CD4-positive, alpha-beta T cell treated with Interleukin-21 for 1 hour (primary cell): ENCODE data around the gene NKX1-1.
"Not testable (repeated sequence)": the region's sequence is repeated elsewhere in the genome, so short reads cannot be mapped to it uniquely, and the experiment has no call there.

Source experiments
- DNase-seq: peaks from one replicate; pipeline ENCODE4 v3.0.0-alpha.2; 2020

The NKX1-1 gene

GRCh38 chr4:1403591-1404572 lies 2.4 kb downstream of the NKX1-1 start:
- no peak for DNase-seq

- DNase-seq: no peak
These were observed 3.1 kb downstream of the NKX1-1 start for GRCh38 chr4:1403177-1403583.

DNA sequence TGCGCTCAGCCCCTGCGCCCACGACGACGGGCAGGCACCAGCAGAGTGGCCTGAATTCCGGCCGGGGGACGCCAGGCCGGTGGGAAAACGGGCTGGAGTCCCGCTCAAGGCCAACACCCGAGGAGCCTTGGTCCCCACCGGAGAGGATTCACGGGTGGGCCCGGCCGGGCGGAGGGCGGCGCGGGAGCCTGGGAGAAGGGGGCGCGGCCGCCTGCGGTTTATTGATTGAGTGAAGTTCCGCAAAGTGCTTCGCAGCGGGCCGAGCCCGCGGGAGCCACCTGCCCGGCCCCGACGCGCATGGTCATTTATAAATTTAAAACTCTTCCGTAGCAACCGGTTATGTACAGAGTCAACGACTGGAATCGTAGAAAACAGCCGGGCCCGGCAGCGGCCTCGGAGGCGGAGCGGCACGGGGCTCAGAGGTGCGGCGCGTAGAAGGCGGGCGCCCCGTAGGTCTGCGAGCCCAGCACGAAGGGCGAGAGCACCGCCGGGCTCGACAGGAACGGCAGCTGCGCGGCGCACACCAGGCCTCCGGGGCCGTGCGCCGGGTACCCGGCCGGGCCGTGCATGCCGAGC lies 3.6 kb downstream of the NKX1-1 start:
- DNase-seq: no peak

DNA sequence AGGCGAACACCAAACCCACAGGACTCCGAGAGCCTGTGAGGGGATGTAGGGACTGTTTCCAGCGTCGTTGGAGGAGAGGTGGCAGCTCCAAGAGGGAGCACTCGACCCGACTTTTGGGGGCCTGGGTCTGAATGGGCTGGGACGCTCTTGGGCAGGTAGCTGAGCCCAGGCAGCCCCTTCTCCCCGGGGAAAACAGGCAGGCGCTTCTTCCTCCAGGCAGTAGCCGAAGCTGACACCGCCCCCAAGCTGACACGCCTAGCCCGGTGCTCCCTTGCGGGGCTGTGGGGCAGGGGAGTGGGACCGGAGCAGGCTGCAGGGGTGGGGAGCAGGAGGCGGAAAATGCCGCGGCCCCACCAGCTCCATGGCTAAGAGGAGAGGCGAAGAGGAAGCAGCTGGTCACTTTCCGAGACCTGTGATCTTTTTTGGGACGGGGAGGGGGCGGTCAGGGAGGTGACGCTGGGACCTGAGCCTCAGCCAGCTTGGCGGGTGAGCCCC lies 4.2 kb downstream of the NKX1-1 start:
- no peak for DNase-seq

DNA sequence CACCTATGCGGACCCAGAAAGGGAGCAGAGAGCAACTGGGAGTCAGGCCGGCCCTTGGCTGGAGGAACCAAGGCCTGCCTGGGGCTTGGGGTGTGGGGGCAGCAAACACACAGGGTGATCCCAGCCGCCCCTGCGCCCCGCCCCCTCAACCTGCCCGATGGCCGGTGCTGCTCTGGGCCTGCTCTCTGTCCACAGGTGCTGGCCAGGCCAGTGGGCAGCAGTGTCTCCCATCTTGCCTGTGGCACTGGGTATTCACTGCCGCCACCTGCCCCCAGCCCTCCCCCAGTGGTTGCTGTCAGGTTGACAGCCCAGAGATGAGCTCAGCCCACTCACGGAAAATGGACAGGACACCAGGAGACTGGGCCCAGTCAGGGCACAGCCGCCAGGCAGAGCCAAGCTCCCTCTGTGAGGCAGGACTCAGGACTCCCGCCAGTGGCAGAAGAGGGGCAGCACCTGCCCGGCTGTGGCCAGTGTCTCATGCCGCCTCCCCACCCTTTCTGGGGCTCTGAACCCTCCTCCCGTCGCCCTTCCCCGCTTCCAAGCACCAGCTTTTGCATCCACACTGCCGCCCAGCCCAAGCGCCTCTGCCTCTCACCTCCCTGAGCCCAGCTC lies 4.7 kb downstream of the NKX1-1 start:
- no peak for DNase-seq

DNA sequence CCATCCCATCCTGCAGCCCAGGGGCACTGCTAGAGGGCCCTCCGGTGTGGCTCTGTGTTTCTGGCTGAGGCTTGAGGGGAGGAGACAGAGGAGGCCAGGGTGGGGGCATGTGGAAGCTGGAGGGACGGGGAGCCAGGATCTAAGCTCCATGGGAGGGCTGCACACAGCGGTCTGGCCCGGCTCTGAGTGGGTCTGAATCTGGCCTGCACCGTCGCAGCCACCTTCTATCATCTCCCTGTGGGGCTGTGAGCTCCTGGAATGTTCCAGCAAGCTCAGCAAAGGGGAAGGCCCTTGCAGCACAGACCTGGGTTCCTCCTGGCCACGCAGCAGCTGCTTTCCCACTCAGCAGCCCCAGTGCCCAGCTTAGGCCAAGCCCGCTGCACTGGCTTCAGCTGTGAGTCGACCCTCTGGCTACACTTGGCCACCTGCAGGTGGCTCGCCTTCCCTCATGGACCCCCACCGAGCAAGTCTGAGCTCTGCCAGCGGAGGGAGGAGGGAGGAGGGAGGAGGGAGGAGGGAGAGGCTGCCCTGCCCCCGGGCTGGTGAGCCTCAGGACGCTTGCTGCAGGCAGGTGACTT lies 5.3 kb downstream of the NKX1-1 start:
- no peak for DNase-seq

GRCh38 chr4:1400191-1400805 lies 5.9 kb downstream of the NKX1-1 start:
- DNase-seq: no peak

- no peak for DNase-seq
These were observed 6.6 kb downstream of the NKX1-1 start for GRCh38 chr4:1399508-1400190.

GRCh38 chr4:1398681-1399507 lies 7.3 kb downstream of the NKX1-1 start:
- no peak for DNase-seq

DNA sequence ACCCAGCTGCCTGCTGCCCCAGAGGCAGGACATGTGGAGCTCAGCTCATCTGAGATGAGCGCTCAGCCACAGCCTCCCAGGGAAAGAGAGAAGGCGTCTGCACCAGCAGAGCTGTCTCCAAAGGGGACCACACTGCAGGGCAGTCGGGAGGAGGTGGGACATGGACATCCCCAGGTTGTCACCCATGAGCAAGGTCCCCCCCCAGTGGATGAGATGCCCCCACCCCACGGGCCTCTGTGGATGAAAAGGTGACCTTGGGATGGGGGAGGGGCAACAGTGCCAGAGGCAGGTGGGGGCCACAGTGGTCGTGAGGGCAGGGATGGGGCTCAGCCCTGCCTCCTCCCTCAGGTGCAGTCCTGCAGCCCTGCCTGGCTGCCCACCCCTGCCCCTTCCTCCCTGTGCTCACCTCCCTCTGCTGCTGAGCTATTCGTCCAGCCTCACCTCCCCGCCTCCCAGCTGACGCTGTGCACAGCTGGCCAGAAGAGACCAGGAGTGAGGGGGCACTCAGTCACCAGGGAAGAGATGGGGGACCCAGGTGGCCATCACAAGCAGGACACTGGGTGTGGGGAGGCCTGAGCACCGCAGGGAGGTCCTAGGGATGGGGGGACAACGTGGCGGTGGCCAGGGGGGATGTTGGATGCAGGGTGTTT lies 9.3 kb downstream of the NKX1-1 start:
- no peak for DNase-seq

GRCh38 chr4:1395941-1396805 lies 10.1 kb downstream of the NKX1-1 start:
- no peak for DNase-seq

DNA sequence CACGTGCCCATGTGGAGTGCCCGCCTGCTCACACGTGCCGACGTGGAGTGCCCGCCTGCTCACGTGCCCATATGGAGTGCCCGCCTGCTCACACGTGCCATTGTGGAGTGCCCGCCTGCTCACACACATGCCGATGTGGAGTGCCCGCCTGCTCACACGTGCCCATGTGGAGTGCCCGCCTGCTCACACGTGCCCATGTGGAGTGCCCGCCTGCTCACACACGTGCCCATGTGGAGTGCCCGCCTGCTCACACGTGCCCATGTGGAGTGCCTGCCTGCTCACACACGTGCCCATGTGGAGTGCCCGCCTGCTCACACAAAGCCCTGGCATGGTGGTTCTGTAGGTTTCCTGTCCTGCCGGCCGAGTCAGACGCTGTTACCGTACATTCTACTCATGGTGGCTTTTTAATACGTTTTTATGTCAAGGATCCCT lies 10.8 kb downstream of the NKX1-1 start:
- not testable (repeated sequence) for DNase-seq

GRCh38 chr4:1394554-1395388 lies 11.5 kb downstream of the NKX1-1 start:
- DNase-seq: not testable (repeated sequence)

GRCh38 chr4:1393866-1394265 lies 12.4 kb downstream of the NKX1-1 start:
- DNase-seq: no peak

DNA sequence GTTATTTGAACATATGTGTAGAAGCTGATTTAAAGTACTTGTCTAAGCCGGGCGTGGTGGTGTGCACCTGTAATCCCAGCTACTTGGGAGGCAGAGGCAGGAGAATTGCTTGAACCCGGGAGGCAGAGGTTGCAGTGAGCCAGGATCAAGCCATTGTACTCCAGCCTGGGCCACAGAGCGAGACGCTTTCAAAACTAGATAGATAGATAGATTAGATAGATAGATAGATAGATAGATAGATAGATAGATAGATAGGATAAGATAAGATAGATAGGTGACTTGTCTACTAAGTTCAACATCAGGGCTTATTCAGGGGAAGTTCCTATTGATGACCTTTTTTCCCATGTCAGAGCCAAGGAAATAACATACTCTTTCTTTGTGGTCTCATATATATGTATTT lies 12.9 kb downstream of the NKX1-1 start:
- DNase-seq: not testable (repeated sequence)

DNA sequence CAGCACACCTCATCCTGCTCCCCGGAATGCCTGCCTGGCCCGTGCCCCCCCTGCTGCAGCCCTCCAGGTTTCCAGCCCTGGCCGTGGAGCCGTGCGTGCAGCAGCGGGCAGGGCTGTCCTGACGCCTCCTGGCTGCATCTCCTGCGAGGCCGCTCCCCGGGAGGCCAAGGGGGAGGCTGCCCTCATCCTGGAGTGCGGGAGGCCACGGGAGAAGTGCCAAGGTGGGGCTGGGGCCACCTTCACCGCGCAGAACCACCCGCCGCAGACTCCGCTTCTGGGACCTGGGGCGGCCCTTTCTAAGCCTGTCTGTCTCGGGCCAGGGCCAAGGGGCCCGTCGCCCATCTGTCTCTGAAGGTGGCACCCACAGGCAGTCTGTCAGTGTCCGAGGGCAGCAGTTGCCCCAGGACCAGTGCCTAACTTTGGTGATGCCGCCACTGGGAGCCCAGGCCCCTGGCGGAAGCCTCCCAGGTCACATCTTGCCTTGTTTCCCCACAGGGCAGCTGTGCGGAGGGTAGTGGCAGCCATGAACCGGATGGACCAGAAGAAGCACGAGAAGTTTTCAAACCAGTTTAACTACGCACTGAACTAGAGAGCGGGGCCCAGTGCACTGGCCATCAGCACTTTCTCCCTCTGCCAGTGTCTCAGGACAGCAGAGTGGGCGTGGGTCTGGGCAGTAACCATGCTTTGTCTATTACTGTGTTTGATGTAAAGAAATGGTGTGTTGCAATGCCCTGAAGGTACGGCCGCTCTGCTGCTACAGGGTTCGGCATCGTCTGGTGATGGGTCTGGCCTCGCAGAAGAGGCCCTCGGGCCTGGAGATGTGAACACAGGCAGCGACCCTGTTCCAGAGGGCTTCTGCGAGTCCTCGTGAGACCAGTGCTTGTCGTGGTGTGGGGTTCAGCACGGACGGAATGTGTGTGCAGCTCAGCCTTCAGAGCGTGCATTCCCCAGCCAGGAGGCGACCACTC lies 20.6 kb downstream of the NKX1-1 start:
- no peak for DNase-seq

DNA sequence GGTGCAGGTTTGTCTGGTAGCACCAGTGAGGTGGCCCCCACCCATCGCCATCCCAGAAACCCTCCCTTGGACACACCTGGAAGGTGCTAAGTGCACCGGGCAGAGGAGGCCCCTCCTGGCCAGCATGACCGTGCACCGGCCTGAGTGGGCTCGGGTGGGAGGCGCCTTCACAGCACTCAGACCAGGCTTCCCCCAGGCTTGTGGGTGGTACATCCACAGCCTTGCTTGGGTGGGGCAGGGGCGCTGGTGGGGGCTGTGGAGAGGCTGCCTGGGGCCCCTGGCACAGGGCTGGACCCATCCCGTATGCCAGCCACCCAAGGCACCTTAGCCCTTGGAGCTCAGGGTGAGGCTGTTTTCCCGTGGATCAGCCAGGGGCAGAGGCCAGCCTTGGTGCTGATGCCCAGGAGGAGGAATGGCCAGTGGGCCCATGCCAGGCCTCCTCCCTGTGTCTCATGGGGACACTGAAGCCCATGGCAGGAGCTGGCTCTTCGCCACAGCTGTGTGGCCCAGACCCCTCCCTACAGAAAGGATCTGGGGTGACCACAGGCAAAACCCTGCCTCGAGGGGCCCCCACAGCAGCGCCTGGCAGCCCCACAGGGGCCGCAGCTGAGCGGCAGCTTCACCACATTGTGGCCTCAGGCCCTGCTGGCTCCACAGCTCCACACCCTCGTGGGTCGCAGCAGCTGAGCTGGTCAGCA lies 21.4 kb downstream of the NKX1-1 start:
- DNase-seq: no peak
